Measurements from ENCODE around the gene BBS1.
A peak's percentile ranks its signal among the peaks of the same experiment; 100 is the strongest.

BBS1 gene

DNA sequence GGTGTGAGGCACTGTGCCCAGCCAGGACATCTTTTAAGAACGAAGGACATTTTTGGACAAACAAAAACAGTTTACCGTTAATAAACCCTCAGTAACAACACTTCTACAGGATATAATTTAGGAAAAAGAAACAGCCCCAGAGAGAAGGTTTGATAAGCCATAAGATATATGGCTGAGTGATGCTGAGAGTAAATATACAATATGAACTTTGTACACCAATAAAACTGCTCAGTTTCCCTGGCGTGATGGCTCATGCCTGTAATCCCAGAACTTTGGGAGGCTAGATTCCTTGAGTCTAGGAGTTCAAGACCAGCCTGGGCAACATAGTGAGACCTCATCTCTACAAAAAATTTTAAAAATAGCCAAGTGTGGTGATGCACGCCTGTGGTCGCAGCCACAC, 11.9 kb upstream of the BBS1 start:
- no peak overlapping the region for H3K4me3 ChIP-seq (ENCODE audit: low read depth in 1 of 2, low read length in 1 of 2)
- H3K4me1 ChIP-seq (ENCODE audit: control insufficient read depth in 1 of 2, insufficient read depth in 1 of 2, low read depth in 1 of 2, low read length in 1 of 2), result no peaks in the 10 kb centered on the region
- H3K27me3 ChIP-seq, result no peaks in the 10 kb centered on the region
- H3K9me3 ChIP-seq, result no peaks in the 10 kb centered on the region
- H3K36me3 ChIP-seq, result peaks cover 60% of the 10 kb centered on the region
- TF ChIP-seq, protein P1, sequence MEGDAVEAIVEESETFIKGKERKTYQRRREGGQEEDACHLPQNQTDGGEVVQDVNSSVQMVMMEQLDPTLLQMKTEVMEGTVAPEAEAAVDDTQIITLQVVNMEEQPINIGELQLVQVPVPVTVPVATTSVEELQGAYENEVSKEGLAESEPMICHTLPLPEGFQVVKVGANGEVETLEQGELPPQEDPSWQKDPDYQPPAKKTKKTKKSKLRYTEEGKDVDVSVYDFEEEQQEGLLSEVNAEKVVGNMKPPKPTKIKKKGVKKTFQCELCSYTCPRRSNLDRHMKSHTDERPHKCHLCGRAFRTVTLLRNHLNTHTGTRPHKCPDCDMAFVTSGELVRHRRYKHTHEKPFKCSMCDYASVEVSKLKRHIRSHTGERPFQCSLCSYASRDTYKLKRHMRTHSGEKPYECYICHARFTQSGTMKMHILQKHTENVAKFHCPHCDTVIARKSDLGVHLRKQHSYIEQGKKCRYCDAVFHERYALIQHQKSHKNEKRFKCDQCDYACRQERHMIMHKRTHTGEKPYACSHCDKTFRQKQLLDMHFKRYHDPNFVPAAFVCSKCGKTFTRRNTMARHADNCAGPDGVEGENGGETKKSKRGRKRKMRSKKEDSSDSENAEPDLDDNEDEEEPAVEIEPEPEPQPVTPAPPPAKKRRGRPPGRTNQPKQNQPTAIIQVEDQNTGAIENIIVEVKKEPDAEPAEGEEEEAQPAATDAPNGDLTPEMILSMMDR (IDR thresholded peaks at IDR 0.05), result no peak
- no peak overlapping the region for H3K27ac ChIP-seq

DNA sequence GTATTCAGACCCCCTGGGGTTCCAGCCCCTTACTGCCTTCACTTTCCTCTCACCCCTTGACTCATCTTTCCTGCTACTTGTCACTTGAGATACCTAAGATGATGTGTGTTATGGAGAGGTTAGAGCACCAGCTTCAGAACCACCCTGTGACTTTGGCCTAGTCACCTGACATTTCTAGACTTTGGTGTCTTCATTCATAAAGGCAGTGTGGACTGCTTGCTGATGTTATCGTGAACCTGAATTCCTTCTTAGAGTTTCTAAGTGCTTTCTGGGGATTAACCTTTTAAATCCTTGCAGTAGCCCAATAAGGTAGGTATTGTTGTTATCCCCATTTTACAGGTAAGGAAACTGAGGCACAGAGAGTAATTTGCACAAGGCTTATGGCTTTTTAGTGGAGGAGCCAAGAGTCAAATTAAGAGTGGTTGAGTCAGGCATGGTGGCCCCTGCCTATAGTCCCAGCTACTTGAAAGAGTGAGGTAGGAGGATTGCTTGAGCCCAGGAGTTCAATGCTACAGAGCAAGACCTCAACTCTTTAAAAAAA, 5.1 kb upstream of the BBS1 start:
- peaks cover 31% of the 10 kb centered on the region for H3K36me3 ChIP-seq
- no peaks in the 10 kb centered on the region for H3K9me3 ChIP-seq
- H3K4me1 ChIP-seq (ENCODE audit: control insufficient read depth in 1 of 2, insufficient read depth in 1 of 2, low read depth in 1 of 2, low read length in 1 of 2), result peaks cover 11 to 15% of the 10 kb centered on the region in 2 experiments
- TF ChIP-seq, protein P1 (IDR thresholded peaks at IDR 0.05), result no peak
- H3K27me3 ChIP-seq, result no peaks in the 10 kb centered on the region
- H3K4me3 ChIP-seq (ENCODE audit: low read depth in 1 of 2, low read length in 1 of 2), result no peak overlapping the region
- no peak overlapping the region for H3K27ac ChIP-seq

DNA sequence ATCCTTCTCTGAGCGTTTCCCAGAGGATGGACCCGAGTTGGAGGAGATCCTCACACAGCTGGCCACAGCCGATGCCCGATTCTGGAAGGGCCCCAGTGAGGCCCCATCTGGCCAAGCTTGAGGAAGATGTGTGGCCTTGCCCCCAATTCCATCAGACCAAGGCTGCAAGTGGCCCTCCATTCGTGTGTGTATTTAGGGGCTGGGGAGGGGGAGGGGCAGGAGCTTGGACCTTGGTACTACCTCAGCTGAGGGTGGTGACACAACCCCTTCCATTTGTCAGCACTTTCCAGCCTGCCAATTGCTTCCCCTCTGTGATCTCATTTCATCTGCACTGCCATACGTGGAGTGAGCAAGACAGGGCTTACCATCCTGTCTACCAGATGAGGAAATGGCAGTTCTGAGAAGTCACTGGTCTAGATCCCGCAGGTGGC, 1.3 kb upstream of the BBS1 start:
- TF ChIP-seq, protein P1 (IDR thresholded peaks at IDR 0.05), result no peak
- H3K4me3 ChIP-seq (ENCODE audit: low read depth in 1 of 2, low read length in 1 of 2), result no peak overlapping the region
- peaks cover 18% of the 10 kb centered on the region for H3K36me3 ChIP-seq
- H3K4me1 ChIP-seq (ENCODE audit: control insufficient read depth in 1 of 2, insufficient read depth in 1 of 2, low read depth in 1 of 2, low read length in 1 of 2), result peaks cover 18 to 21% of the 10 kb centered on the region in 2 experiments
- peak overlapping the region; percentile 57 for H3K27ac ChIP-seq
- no peaks in the 10 kb centered on the region for H3K27me3 ChIP-seq
- H3K9me3 ChIP-seq, result no peaks in the 10 kb centered on the region

DNA sequence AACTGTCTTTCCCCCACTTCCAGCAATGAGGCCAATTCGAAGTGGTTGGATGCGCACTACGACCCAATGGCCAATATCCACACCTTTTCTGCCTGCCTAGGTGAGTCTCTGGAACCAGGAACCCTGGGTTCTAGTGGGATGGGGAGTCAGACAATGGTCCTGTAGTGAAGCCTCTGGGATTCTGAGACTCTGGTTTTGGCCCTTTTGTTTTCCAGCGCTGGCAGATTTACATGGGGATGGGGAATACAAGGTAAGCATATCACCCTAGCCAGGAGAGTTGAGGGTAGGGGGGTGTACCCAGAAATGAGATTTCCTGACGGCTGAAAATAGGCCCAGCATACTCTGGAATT, 530 bp downstream of the BBS1 start:
- Histone ChIP-seq H3K9me3 (no peaks in the 10 kb centered on the region), H3K4me1 (ENCODE audit: control insufficient read depth in 1 of 2, insufficient read depth in 1 of 2, low read depth in 1 of 2, low read length in 1 of 2) (peaks cover 18 to 21% of the 10 kb centered on the region in 2 experiments), H3K36me3 (peaks cover 5% of the 10 kb centered on the region), H3K4me3 (ENCODE audit: low read depth in 1 of 2, low read length in 1 of 2) (peak overlapping the region; percentile 61 to 69), H3K27me3 (no peaks in the 10 kb centered on the region), H3K27ac (no peak overlapping the region)
- TF ChIP-seq, protein P1 (IDR thresholded peaks at IDR 0.05), result no peak

DNA sequence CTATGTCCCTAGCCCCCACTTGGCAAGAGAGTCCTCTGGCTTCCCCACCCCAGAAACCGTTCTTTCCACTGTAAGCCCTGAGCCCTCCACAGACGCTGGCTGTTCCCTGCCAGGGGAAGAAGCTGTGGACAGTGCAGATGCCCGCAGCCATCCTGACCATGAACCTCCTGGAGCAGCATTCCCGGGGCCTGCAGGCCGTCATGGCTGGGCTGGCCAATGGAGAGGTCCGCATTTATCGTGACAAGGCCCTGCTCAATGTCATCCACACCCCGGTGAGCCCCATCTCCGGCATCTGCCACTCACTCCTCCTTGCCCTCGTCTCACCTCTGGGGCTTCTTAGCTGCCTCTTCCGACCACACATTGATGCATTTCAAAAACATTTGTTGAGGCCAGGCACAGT, 13.2 kb downstream of the BBS1 start:
- no peaks in the 10 kb centered on the region for H3K27me3 ChIP-seq
- no peak overlapping the region for H3K27ac ChIP-seq
- H3K36me3 ChIP-seq, result peaks cover 76% of the 10 kb centered on the region
- H3K4me1 ChIP-seq (ENCODE audit: control insufficient read depth in 1 of 2, insufficient read depth in 1 of 2, low read depth in 1 of 2, low read length in 1 of 2), result no peaks in the 10 kb centered on the region
- TF ChIP-seq, protein P1 (IDR thresholded peaks at IDR 0.05), result no peak
- no peaks in the 10 kb centered on the region for H3K9me3 ChIP-seq
- H3K4me3 ChIP-seq (ENCODE audit: low read depth in 1 of 2, low read length in 1 of 2), result no peak overlapping the region
